Measurements from ENCODE around the gene SLC6A15.

- TF ChIP-seq CTCF (IDR thresholded peaks at IDR 0.05; ENCODE audit: low read depth, low read length, poor library complexity, severe bottlenecking) = no peak
- no peak for TF ChIP-seq EZH2phosphoT487 (IDR thresholded peaks at IDR 0.05; ENCODE audit: borderline replicate concordance, low read length)
Observed at GRCh38 chr12:84922693-84923092, 10.1 kb upstream of the SLC6A15 start.

Data from DOHH2 (cell line).